ENCODE measurements around the gene PDE11A.

- TF ChIP-seq POLR2A (IDR thresholded peaks at IDR 0.05) = no peak
- TF ChIP-seq, protein P1, sequence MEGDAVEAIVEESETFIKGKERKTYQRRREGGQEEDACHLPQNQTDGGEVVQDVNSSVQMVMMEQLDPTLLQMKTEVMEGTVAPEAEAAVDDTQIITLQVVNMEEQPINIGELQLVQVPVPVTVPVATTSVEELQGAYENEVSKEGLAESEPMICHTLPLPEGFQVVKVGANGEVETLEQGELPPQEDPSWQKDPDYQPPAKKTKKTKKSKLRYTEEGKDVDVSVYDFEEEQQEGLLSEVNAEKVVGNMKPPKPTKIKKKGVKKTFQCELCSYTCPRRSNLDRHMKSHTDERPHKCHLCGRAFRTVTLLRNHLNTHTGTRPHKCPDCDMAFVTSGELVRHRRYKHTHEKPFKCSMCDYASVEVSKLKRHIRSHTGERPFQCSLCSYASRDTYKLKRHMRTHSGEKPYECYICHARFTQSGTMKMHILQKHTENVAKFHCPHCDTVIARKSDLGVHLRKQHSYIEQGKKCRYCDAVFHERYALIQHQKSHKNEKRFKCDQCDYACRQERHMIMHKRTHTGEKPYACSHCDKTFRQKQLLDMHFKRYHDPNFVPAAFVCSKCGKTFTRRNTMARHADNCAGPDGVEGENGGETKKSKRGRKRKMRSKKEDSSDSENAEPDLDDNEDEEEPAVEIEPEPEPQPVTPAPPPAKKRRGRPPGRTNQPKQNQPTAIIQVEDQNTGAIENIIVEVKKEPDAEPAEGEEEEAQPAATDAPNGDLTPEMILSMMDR (IDR thresholded peaks at IDR 0.05) = no peak
Measured at GRCh38 chr2:177579486-177580036, 493.0 kb downstream of the PDE11A start.

Data from uterus (tissue), 2 donors.